ENCODE results near the gene U2AF1.
"Not testable (repeated sequence)": the region's sequence is repeated elsewhere in the genome, so short reads cannot be mapped to it uniquely, and the experiment has no call there.

U2AF1 gene, protein sequence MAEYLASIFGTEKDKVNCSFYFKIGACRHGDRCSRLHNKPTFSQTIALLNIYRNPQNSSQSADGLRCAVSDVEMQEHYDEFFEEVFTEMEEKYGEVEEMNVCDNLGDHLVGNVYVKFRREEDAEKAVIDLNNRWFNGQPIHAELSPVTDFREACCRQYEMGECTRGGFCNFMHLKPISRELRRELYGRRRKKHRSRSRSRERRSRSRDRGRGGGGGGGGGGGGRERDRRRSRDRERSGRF

GRCh38 chr21:43106965-43107793 is at the start of gene U2AF1:
U2AF1 (minus strand) TSS chr21:43107570; CDS start chr21:43107494, 76 bp downstream.
- peak; percentile 81 for DNase-seq

- DNase-seq = not testable (repeated sequence)
These were observed 46.2 kb upstream of the U2AF1 start for GRCh38 chr21:43153601-43154000.

DNA sequence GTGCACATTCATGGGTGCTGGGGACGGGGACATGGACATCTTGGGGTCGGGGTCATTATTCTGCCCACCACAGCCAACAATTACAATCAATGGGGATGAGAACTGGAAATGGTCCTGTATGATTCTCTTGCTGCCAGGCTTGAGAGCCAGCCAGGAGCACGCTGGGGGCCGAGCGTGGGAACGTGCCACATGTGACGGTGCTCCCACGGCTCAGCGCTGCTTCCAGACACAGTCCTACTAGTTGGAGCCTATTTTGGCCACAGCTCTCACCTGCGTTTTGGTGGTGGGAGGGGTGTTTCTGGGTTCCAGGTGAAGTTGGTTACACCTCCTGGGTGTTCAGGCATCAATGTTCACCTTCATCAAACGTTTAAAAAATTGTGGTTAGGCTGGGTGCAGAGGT is 42.0 kb upstream of the U2AF1 start:
- not testable (repeated sequence) for DNase-seq

GRCh38 chr21:43147999-43148398 is 40.6 kb upstream of the U2AF1 start:
- DNase-seq = not testable (repeated sequence)

DNA sequence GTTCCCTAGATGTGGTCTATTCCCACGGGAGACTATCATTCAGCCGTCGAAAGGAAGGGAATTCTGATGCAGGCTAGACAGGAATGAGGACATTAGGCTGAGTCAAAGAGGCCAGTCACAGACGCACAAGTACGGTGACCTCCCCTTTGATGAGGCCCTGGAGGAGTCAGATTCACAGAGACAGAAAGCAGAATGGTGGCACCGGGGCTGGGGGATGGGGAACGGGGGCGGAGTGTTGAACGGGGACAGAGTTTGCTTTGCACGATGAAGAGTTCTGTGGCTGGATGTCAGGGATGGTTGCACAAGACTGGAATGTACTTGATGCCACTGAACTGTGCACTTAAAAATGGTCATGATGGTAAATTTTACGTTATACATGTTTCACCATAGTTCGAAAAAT is 39.3 kb upstream of the U2AF1 start:
- not testable (repeated sequence) for DNase-seq

- not testable (repeated sequence) for DNase-seq
These were observed 34.0 kb upstream of the U2AF1 start for GRCh38 chr21:43141407-43141806.

- not testable (repeated sequence) for DNase-seq
These were observed 31.6 kb upstream of the U2AF1 start for GRCh38 chr21:43138944-43139343.

GRCh38 chr21:43134520-43134919 is 27.1 kb upstream of the U2AF1 start:
- DNase-seq = not testable (repeated sequence)

DNA sequence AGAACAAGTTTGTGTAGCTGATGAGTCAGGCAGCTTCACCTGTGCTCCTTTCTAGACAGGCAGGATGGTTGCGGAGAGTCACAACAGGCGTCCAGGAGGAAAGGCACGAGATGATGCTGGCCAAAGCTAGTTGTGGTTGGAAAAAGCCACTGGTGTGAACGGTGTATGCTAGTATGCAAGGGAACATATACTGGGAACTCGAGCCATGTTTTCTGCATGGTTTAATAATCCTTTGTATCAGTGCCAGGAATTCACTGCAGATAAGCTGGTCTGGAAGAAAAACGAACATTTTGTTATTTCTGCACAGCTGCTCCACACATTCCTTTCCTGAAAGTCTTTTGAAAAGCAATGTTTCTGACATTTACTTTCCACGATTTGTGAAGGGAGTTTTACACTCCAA is 22.7 kb upstream of the U2AF1 start:
- not testable (repeated sequence) for DNase-seq

- not testable (repeated sequence) for DNase-seq
These were observed 8.6 kb upstream of the U2AF1 start for GRCh38 chr21:43115956-43116355.

DNA sequence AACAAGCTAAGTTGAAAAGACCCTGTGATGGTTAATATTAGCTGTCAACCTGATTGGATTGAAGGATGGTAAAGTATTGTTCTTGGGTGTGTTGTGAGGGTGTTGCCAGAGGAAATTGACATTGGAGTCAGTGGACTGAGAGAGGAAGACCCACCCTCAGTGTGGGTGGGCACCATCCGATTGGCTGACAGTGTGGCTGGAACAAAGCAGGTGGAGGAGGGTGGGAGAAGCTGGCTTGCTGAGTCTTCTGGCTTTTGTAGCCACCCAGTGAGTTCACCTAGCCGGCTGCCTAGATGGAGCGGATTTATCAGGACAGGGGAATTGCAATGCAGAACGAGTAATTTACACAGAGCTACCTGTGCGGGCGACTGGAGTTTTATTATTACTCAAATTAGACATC is 7.1 kb upstream of the U2AF1 start:
- DNase-seq = not testable (repeated sequence)

GRCh38 chr21:43109006-43109405 is 1.6 kb upstream of the U2AF1 start:
- not testable (repeated sequence) for DNase-seq

- DNase-seq = not testable (repeated sequence)
These were observed 807 bp upstream of the U2AF1 start for GRCh38 chr21:43108177-43108576.

DNA sequence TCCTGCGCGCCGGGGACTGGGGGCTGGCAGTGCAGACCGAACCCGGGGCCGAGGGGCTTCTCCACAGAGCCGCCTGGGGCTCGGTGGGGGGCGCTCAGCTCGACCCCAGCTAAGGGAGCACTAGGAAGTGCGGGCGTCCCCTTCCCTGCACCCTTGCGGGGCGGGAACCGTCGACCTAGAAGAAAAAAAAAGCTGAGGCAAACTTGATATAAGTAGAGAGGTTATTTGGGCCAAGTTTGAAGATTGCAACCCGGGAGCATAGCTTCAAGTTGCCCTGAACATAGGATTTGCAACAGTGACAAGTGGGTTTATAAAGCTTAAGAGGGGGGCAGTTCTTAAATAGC is 396 bp upstream of the U2AF1 start:
- not testable (repeated sequence) for DNase-seq

GRCh38 chr21:43104642-43105041 is 2.7 kb downstream of the U2AF1 start:
- DNase-seq = not testable (repeated sequence)

- not testable (repeated sequence) for DNase-seq
These were observed 5.1 kb downstream of the U2AF1 start for GRCh38 chr21:43102281-43102680.

DNA sequence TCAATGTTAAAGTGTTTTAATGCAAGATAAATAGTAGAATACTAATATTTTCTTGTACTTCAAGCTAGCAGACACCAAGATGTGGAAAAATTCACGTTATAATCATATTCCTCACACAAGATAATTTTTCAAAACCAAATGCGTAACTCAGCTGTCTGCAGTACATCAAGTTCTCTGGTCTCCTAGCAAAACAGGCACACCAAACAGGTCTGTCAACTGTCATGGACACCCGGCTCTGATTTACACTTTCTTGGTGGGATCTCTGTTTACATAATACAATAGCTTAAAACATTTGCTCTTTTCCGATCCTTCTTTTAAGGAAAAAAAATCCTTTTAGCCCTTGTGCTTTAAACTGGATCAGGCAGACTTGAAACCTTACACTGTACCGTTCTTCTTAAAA is 5.7 kb downstream of the U2AF1 start:
- not testable (repeated sequence) for DNase-seq

GRCh38 chr21:43101000-43101399 is 6.4 kb downstream of the U2AF1 start:
- not testable (repeated sequence) for DNase-seq

DNA sequence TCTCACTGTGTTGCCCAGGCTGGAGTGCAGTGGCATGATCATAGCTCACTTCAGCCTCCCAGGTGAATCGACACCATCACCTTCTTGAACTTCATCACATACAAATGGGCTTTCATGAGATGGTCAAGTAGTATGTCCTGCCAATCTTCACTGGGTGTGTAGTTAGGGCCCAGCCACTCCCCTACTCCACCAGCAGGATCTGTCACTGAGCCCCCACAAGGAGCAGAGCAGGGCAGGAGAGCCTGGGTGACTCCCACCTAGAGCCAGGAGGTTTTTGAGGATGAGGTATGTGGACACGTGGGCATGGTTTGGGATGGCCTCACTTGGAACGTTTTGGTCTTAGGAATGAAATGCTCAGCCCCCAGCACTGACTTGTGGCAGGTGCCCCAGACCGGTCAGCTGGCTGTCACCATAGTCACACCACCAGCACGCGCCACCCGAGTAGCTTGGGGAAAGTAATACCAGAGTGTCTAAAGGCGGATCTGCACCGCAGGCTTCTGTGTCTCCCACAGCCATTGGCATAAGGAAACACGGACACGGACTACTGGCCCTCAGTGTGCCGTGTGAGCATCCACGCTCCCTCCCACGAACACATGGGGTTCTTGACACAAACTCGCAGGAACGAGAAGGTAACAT is 15.3 kb downstream of the U2AF1 start:
- not testable (repeated sequence) for DNase-seq

DNA sequence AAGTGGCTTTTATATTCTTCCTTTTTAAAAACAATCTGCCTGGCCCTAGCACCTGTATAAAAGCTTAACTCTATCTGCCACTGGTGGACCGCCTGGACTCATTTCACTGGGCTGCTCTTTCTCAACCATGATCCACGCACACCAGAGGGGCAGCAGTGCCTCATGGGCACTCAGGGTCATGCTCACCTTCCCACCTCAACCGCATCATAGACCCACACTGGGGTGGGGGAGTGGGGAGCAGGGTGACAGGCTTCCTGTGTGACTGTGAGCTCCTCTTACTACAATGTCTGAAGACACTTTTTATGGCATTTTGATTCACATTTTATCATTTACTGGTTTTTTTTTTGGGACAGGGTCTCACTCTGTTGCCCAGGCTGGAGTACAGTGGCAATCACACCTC is 16.4 kb downstream of the U2AF1 start:
- DNase-seq = not testable (repeated sequence)

- not testable (repeated sequence) for DNase-seq
These were observed 17.9 kb downstream of the U2AF1 start for GRCh38 chr21:43089463-43089862.

DNA sequence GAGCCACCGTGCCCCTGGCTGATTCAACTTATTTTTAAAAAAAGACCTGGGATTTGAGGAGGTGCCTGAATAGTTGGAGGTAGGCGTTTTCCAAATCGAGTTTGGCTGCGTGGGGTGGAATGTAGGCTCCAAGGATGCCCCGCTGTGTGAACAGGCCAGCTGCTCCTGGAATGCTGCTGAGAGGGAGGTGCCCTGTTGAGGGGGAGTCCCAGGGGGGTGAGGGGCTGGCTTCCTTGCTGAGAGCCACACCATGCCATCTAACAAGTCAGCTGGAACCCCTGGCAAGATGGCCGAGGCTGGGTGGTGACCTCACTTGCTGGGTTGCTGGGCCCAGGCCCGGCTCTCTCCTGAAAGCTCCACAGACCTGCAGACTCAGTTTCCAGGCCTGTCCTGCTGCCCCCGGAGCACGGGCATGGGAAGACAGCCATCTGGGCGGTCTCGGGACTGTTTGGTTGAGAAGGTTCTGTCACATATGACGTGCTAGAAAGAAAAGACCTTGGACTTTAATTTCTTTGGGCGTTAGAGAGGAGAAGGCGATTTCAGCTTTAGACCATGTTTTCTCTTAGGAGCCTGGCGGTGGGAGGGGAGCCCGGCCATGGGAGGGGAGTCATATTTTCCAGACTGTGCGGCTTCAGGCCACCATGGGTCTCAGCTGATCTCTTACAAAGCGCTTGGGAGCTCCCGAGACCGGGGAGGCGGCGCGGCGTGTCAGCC is 24.6 kb downstream of the U2AF1 start:
- DNase-seq = not testable (repeated sequence)

DNA sequence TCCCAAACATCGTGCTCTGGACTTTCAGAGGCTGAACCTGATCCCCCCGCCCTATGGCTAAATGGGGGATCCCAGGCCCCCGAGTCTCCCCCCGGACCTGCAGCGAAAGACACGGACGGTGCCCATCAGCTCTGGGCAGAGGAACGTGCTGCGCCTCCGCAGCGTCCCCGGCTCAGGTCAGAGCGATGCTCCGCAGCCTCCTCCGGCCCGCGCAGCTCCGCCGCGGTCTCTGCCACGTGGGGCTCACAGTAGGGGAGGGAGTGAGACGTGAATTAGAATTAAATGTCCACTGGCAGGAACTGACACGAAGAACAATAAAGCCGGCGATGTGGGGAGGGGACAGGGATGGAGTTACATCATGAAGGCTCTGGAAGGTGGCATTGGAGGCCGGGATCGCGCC is 30.7 kb downstream of the U2AF1 start:
- not testable (repeated sequence) for DNase-seq

Measured in stimulated activated CD4-positive, alpha-beta T cell treated with anti-CD3 and anti-CD28 coated beads, Interleukin-1b, Interleukin-23, amount 100 ng/mL, for 48 hours (primary cell).